ENCODE data around the gene SCNN1A.

GRCh38 chr12:6315704-6316597 is 59.4 kb downstream of the SCNN1A start:
- no peak for TF ChIP-seq CTCF (IDR thresholded peaks at IDR 0.05)
- TF ChIP-seq EP300 (IDR thresholded peaks at IDR 0.05): no peak
- TF ChIP-seq POLR2A (IDR thresholded peaks at IDR 0.05): no peak

Measured in ovary (tissue), 3 donors.